Caki2 (cell line): ENCODE measurements around the gene BCL2L12. TPM values are rescaled to one million over a fixed set of nuclear protein-coding genes. Genes with fewer than 3 reads are reported as not detected.

Source experiments
- DNase-seq: peaks from one replicate; pipeline ENCODE4 v3.0.0-alpha.2; 2015; ENCODE audit warnings: low read depth
- in situ Hi-C: cut with HindIII; loops from 2 replicates; pipeline ENCODE4 v1.10.0; 2016; ENCODE audit warnings: low sequenced_read_pairs, low pct_unique_long_range_greater_than_20kb, mixed read lengths
- total RNA-seq: library from RNA; depleted of rRNA; stranded (reverse); fragments of >200 nt; shearing (Covaris generic); gene quantifications from 2 replicates; pipeline ENCODE4 v1.2.3, GENCODE V29; 2014; ENCODE audit warnings: low replicate concordance

BCL2L12 gene
- total RNA-seq, 1 experiment from 2014 or later, result 3.0 TPM

GRCh38 chr19:49679771-49680413 lies 14.2 kb downstream of the BCL2L12 start:
- in situ Hi-C loops, result no loop called here
- no peak for DNase-seq

DNA sequence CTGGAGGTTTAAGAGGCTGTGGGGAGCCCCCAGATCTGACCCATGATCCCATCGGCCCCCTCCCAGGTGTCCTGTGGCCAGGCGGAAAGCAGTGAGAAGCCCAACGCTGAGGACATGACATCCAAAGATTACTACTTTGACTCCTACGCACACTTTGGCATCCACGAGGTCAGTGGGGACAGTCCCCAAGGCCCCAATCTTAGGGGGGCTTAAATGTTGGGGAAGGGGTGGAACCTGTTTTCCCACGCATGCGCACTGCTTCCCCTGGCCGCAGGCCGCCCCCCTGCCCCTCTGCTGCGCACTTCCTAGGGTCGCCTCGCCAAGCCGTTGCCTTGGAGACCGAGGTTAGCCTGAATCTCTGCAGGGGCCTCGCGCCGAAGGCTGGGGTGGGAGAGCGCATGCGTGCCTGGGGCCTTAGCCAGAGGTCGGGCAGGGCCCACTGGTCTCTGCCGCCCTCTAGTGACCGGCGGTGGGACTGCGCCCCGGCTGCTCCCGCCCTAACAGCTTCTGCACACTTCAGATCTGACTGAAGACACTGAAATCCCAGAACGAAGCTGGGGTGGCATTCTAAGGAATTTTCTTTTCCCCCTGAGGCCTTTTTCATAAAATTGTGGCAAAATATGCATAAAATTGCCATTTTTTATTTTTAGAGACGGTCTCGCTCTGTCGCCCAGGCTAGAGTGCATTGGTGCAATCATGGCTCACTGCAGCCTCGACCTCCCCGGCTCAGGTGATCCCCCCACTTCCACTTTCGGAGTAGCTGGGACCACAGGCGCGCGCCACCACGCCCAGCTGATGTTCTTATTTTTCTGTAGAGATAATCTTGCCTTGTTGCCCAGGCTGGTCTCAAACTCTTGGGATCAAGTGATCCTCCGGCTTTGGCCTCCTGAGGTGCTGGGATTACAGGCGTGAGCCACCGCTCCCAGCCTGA lies 15.0 kb downstream of the BCL2L12 start:
- in situ Hi-C loops, result no loop called here
- peak; percentile 71 for DNase-seq

- DNase-seq, result no peak
- in situ Hi-C loops, result no loop called here
Measured at GRCh38 chr19:49681830-49682229, 16.1 kb downstream of the BCL2L12 start.

DNA sequence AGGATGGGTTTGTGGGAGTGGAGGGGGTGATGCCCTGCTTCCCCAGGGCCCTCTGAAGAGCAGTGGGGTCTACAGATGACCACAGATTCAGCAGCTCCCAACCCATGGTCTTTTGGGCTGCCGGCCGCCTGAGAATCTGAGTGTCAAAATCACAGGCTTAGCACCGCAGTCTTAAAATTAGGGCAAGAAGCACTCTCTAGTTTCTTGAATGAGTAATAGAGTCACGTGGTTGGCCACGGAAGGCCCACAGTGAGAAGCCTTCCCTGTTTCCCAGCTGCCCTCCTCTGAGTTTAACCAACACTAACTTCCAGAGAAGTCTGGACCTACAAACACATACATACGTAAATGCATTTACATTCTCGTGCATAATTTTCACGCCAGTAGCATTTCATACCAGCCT lies 16.5 kb downstream of the BCL2L12 start:
- DNase-seq, result no peak
- in situ Hi-C loops, result no loop called here

- no peak for DNase-seq
- in situ Hi-C loops, result no loop called here
Measured at GRCh38 chr19:49683814-49684250, 18.1 kb downstream of the BCL2L12 start.

DNA sequence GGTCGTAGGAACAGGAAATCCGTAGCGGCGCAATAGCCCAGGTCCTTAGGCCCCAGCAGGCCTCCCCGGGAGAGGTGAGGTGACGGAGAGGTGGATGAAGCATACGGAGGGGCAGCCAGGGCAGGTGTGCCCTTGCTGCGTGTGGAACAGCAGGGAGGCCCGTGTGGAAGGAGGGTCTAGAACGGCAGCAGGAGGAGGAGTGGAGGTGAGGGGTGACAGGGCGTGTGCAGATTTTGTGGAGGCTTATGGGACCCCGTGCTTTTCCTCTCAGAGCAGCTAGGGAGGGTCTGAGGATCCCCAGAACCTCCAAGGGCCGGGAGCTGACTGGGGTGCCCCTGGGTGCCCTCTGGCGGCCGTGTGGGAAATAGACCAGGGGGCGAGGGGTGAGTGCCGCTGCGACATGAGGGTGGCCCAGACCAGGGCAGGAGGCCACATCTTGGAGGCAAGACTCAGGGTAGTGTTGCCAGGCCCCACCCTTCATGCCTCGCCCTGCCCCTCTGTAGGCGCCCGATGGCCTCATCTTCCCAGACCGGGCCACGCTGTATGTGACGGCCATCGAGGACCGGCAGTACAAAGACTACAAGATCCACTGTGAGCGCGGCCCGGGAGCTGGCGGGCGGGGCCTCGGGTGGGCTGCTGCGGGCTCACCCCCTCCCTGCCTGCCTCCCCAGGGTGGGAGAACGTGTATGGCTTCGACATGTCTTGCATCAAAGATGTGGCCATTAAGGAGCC lies 18.7 kb downstream of the BCL2L12 start:
- no peak for DNase-seq
- in situ Hi-C loops, result no loop called here

DNA sequence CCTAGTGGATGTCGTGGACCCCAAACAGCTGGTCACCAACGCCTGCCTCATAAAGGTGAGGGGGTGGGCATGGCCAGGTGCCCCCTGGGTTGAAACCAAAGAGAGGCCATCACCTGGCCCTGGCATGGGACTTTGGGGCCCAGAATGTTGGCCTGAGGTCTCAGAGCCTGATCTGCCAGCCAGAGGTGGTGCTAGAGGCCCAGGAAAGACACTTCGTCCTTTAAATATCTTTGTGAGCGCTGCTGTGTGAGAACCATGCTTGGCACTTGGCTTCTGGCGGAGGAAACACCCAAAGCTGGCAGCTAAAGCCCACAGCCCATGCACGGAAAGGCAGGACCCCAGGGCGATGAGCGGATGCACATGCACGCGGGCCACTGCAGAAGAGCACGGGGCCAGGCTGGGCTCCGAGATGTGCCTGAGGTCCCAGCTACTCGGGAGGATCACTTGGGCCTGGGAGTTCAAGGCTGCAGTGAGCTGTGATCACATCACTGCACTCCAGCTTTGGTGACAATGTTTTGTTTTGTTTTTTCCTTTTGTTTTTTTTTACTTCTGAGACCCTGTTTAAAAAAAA lies 19.3 kb downstream of the BCL2L12 start:
- no peak for DNase-seq
- in situ Hi-C loops, result no loop called here

GRCh38 chr19:49685845-49686332 lies 20.2 kb downstream of the BCL2L12 start:
- DNase-seq, result no peak
- in situ Hi-C loops, result no loop called here

GRCh38 chr19:49686503-49687088 lies 20.9 kb downstream of the BCL2L12 start:
- no peak for DNase-seq
- in situ Hi-C loops, result no loop called here

- no peak for DNase-seq
- in situ Hi-C loops, result no loop called here
Measured at GRCh38 chr19:49687150-49687549, 21.4 kb downstream of the BCL2L12 start.

DNA sequence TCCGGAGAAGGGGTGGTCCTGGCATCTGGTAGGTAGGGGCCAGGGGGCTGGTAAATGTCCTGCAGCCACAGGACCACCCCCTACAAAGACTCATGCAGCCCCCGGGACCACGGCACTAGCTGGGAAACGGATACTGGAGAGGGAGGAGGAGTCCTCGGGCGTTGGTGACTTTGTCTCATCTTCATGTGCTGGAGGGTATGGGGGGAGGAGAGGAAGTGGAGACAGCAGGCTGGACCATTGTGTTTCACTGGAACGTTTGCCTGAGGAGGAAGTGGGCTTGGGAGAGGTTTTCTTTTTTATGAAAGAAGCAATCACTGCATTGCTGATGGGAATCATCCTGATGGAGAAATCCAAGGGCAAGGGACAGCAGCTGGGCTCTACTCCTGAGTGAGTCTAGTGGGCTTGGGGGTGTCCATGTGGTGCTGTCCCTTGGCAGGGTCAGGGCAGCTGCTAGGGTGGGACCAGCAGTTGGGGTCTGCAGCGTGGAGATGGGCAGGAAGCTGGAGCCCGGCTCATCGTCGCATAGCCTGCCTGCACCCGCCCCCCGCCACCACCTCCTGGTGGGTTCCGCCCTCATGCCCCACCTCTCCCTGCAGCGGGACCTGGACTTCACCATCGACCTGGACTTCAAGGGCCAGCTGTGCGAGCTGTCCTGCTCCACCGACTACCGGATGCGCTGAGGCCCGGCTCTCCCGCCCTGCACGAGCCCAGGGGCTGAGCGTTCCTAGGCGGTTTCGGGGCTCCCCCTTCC lies 22.0 kb downstream of the BCL2L12 start:
- DNase-seq, result no peak
- in situ Hi-C loops, result no loop called here

- no peak for DNase-seq
- in situ Hi-C loops, result no loop called here
Measured at GRCh38 chr19:49688531-49689132, 22.9 kb downstream of the BCL2L12 start.

- DNase-seq, result no peak
- in situ Hi-C loops, result no loop called here
Measured at GRCh38 chr19:49689133-49690078, 23.7 kb downstream of the BCL2L12 start, which contains the start of gene ADM5. Gene ADM5, plus strand, starts transcription at chr19:49689594. Its CDS starts 244 bp downstream, at chr19:49689838.

- no peak for DNase-seq
- in situ Hi-C loops, result no loop called here
Measured at GRCh38 chr19:49690079-49690655, 24.4 kb downstream of the BCL2L12 start.

GRCh38 chr19:49690656-49691242 lies 25.0 kb downstream of the BCL2L12 start, which contains the start of gene CPT1C:
Gene CPT1C, plus strand, starts transcription at chr19:49691116. Its CDS starts 1,137 bp downstream, at chr19:49692253.
- in situ Hi-C loops, result no loop called here
- DNase-seq, result no peak
